Glomerular visceral epithelial cell (primary cell): ENCODE results near the gene TPBGL.
A peak's percentile ranks its signal among the peaks of the same experiment; 100 is the strongest.

Experiments
- DNase-seq: peaks from one replicate; pipeline ENCODE4 v3.0.0-alpha.2; 2016; ENCODE audit errors: extremely low spot score

The TPBGL gene

GRCh38 chr11:75212411-75212810 lies 28.2 kb upstream of the TPBGL start:
- DNase-seq = no peak

DNA sequence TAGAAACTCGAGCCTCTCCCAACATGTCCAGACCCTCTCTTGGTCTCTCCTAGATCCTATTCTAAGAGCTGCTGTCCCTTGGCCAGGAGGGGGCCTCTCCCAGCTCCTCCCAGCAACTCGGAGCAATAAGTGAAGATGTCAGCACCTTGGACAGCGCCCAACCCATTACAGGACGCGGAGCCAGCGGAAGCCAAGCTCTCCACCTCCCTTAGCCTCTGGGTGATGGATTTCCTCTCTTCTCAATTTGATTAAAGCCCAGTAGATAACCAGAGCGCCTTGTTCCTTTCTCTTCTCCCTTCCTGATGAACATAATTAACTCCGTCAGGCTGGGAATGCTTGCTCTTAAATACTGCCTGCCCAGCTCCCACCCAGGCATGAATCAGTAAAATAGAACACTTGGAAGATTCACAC lies 26.2 kb upstream of the TPBGL start:
- peak; percentile 75 for DNase-seq

- no peak for DNase-seq
Observed at GRCh38 chr11:75214843-75215242, 25.7 kb upstream of the TPBGL start.

DNA sequence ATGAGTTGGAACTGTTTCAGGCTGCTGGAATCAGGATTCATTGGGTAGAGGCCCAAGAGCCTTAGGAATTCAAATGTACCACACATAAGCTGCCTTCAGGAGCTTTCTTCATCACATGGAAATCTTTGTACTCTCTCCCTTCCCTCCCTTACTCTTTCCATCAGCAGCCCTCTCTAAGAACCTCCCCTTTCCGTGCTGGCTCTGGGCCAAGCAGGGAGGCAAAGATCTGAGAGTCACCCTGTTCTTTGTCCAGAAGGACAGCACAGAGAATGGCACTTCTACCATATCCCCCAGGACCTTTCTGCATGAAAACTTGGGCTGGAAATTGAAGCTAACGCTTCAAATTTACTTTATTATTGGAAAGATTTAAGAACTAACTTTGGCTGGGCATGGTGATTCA lies 20.7 kb upstream of the TPBGL start:
- DNase-seq = no peak

DNA sequence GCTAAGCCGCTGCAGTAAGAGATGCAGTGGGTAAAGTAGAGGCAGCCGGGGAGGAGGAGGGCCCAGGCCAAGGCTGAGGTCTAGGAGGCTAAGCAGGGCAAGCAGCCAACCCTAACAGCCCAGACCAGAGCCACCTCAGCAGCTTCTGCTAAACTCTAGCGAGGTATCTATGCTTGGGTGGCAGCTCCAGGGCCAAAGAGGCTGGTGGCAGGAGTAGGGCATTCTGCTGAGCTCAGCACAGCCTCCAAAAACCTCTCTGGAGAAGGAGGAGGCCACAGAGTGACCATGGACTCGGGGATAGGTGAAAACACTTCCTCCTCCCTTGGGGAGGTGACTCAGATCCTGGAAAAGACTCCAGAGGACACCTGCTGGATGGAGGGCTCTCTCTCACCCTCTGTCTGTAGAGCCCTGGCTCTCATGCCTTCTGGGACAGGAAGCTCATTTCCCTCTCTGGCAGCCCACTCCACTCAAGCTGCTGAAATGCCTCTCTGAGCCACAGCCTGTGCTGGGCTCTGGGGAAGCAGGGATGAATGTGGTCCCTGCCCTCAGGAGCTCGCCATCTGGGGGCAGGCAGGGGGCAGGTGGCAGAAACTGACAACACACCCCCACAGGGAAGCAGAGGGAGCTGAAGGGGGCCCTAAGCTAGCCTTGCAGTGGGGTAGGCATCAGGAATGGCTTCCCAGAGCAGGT lies 16.5 kb upstream of the TPBGL start:
- DNase-seq = peak; percentile 17

DNA sequence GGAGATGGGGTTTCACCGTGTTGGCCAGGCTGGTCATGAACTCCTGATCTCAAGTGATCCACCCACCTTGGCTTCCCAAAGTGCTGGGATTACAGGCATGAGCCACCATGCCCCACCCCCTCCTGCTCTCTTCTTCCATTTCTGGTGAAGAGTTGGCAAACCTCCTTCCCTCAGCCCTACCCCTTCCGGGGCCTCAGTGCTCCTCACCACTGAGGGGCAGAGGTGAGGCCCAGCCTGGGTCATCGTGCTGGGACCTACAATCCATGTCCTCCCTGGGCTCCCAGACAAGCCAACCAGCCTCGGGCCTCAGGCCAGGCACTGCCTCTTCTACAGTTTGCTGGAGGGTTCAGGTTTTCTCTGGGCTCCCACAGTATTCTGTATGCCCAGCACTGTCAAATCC lies 14.8 kb upstream of the TPBGL start:
- DNase-seq = no peak

GRCh38 chr11:75229466-75229865 lies 11.1 kb upstream of the TPBGL start:
- no peak for DNase-seq

DNA sequence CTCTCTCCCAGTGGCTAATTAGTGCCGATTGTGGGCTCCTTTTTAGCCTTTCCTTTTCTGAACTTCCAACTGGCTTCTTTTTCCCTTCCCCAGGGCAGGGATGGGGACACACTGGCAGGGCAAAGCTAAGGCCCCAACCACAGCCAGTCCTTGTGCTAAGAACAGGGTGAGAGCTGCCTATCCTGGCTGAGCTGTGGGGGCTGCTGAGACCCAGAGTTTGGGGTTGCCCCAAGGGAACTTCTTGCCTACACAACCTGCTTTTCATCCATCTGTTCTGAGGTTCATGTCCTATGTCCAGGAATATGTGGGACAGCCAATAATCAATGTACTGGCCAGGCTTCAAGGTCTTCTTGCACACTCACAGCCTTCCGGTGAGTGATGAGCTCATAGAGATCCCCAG lies 10.0 kb upstream of the TPBGL start:
- no peak for DNase-seq

DNA sequence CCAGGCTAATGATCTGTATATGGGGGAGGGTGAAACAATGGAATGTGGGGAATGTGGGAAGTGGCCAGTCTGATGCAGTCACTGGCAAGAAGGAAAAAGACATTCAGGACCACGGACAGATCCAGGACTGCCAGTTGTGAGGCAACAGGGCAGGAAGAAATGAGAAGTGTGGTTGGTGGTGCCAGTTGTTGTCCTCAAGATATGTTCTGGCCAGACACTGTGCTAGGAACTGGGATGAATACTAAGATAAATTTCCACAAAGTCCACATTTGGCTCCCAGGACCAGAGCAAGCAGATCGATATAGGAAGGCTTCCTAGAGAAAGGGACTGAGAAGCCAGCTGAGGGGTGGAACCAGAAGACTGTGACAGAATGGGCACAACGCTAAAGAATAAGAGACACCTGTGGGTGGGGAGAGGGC lies 6.8 kb upstream of the TPBGL start:
- DNase-seq = peak; percentile 50

- DNase-seq = no peak
Observed at GRCh38 chr11:75236062-75236461, 4.5 kb upstream of the TPBGL start.

- no peak for DNase-seq
Observed at GRCh38 chr11:75237050-75237449, 3.5 kb upstream of the TPBGL start.

DNA sequence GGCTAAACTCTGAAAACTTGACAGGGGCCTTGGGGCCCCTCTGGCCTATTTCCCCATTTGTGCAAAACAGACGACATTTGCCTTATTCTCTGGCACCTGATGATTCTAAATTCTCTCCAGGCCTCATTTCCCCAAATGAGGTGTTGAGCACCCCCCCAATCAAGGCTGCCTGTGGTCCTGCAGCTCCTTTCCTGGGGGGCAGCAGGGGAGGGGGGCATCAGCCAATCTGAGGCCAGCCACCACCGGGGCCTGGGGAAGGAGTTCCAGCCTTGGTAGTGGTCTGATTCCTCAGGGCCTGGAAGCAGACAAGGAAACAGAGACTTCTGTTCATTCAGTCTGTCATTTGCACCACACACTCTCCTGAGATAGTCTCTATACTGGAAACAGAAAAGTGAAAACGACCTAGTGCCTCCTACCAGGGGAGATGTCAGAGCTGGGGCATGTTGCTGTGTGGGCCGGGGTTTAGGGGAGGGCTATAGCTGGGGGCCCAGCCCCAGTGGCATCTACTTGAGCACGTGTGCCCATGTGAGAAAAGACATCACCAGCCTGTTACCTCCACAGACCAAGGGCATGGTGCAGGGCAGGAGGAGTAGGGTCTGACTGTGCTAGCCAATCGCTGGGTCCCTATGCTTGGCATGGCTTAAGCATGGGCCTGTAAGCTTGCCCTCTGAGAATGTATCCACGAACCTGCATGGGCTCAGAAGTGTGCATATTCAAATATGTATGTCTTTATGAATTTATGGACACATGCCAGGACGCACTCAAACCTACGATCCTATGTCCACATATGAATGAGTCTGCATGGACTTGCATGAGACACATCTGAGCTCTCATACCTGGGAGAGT lies 1.8 kb upstream of the TPBGL start:
- DNase-seq = no peak

DNA sequence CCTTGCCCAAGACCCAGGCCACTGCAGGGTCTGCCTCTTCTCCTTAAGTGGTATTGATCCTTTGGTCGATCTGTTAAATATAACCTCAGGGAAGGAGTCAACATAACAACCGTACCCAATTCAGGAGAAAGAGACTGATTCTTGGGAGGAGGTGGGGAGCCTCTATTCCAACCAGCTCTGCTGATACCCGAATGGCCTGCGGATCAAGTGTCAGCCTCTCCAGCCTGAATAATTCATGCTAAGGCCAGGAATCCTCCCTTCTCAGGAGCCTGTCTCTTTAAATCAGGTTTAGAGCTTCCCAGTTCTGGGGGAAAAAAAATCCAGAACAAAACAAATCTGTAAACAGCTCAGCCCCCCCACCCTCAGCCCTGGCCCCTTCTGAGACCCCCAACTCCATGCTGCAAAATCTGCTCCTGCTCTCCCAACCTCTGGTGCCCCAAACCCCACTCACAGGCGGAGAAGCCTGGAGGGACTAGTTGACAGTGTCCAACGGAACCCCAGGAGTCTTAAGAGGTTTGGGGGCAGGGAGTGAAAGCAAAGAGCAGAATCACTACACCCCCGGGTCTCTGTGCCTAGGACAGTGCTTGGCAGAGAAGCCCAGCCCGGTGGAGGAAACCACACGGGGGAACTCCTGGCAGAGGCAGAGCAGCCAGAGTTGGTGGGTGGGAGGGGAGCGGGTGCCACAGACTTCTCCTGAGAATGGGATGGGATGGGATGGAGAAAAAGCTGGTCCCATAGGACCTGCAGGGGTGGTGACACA lies 863 bp upstream of the TPBGL start:
- no peak for DNase-seq

GRCh38 chr11:75241036-75241905 lies 697 bp downstream of the TPBGL start:
- DNase-seq = peak; percentile 84

DNA sequence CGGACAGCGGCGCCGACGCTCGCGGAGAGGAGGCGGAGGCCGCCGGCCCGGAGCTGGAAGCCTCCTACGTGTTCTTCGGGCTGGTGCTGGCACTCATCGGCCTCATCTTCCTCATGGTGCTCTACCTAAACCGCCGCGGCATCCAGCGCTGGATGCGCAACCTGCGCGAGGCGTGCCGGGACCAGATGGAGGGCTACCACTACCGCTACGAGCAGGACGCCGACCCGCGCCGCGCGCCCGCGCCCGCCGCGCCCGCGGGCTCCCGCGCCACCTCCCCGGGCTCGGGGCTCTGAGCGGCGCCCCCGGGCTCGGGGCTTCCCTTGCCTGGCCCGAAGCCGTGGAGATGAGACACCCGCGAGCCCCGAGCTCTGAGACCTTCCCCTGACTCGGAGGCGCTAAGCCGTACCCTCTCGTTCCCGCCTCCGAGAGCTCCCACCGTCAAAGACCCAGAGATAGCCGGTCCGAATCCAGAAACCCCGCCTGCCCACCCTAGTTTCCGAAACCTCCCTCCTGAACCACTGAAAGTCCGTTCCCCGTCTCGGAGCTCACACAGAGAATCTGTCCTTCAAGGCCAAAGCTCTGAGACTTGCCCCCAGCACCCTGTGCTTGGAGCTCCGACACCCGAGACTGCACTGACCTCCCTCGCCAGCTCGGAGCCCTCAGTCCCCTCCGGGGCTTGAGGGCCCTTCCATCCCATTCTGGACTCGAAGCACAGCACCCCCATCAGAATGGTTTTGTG lies 1.5 kb downstream of the TPBGL start:
- no peak for DNase-seq

DNA sequence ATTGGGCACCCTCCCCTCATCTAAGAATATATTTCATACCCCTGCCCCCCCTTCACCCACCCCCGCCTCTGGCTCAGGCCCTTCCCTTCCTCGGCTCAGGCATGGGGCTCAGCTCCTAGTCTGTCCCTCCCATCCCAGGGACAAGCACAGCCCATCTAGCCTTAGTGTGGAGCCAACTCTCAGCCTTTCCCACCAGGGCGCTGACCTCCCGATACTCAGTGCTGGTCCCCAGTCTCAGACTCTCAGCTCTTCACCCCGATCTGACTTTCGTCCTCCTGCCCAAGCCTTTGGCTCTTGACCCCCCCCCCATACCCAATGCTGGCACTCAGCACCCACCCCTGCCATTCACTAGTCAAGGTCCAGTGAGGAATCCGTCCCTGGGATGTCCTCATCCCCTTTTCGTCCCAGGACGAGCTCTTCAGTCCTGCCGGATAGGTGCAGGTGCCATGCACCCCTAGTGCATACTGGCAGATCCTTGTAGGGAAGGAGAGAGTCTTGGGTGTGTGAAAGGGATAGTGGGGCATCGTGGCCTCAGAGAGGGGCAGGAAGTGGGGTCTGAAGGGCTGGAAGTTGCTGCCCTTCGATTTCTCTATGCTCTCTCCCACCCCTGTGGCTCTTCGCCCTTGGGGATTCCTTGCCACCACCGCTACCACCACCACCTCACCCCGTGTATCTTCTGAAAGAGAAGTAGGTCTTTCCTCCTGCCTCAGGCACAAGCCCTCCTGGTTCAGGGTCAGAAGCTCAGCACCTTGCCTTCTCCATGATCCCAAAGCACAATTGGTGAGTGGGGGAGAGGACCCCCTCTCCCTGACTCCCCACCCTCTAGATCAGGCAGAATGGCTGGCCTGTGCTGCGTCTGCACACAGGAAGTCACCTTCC lies 2.4 kb downstream of the TPBGL start:
- no peak for DNase-seq

GRCh38 chr11:75244052-75244814 lies 3.7 kb downstream of the TPBGL start:
- DNase-seq = no peak

DNA sequence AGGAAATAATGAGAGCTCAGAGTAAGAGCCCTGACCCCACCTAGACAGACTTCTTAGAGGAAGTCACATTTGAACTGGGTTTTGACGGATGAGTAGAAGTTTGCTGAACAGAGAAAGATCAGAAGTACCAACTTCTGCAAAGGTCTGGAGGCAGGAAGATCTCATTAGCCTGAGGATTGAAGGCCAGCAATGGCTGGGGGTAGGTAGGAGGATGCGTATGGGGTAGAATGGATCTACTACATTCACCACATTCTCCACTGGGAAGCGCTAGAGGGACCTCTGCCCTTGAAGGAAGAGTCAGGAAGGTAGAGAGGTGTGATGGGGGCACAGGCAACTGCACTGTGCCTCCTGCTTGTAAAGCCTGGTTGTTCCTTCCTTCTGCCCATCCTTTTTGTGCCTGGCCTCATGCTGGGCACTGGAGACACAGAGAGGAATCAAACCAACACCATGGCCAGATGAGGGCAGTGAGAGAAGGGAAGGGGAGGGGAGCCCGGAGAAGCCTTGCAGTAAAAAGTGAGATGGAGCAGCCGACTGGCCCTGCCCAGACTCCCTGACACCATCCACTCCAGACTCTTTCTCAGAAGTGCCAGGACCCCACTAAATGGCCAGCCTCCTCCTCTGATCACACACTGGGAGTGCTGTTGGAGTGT lies 4.9 kb downstream of the TPBGL start:
- DNase-seq = no peak
